Stimulated activated CD8-positive, alpha-beta memory T cell treated with anti-CD3 and anti-CD28 coated beads, Interleukin-7, amount 100 ng/mL, for 48 hours (primary cell): Measurements from ENCODE around the gene DTX4.
A peak's percentile ranks its signal among the peaks of the same experiment; 100 is the strongest.

Source experiments
- DNase-seq, 2 donors: peaks; one replicate each; pipeline ENCODE4 v3.0.0-alpha.2; 2020; ENCODE audit warnings: low read depth in 1 of 2; ENCODE audit errors: extremely low read depth in 1 of 2

DTX4 gene

DNA sequence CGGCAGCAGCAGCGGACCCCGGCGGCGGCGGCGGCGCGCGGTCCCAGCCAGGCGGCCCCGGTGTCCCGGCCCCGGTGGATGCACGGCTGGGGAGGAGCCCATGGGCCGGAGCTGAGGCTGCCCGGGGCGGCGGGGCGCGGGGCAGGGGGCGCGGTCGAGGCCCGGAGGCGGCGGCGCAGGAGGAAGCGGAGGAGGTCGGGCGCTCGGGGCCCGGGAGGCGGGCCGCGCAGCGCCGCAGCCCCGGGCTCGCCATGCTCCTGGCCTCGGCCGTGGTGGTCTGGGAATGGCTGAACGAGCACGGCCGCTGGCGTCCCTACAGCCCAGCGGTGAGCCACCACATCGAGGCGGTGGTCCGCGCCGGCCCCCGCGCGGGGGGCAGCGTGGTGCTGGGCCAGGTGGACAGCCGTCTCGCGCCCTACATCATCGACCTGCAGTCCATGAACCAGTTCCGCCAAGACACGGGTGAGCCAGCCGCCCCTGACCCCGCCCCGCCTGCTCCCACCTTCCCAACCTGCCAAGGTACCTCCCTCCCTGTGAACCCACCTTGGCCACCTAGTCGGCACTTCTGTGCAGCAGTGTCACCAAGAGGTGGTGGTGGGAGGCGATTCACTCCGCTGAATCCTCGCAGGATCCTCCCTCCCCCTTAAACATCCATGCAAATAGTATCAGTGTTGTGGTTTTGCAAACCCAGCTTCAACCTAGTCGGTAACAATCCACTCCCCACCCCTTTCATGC is 580 bp downstream of the DTX4 start:
- no peak for DNase-seq

DNA sequence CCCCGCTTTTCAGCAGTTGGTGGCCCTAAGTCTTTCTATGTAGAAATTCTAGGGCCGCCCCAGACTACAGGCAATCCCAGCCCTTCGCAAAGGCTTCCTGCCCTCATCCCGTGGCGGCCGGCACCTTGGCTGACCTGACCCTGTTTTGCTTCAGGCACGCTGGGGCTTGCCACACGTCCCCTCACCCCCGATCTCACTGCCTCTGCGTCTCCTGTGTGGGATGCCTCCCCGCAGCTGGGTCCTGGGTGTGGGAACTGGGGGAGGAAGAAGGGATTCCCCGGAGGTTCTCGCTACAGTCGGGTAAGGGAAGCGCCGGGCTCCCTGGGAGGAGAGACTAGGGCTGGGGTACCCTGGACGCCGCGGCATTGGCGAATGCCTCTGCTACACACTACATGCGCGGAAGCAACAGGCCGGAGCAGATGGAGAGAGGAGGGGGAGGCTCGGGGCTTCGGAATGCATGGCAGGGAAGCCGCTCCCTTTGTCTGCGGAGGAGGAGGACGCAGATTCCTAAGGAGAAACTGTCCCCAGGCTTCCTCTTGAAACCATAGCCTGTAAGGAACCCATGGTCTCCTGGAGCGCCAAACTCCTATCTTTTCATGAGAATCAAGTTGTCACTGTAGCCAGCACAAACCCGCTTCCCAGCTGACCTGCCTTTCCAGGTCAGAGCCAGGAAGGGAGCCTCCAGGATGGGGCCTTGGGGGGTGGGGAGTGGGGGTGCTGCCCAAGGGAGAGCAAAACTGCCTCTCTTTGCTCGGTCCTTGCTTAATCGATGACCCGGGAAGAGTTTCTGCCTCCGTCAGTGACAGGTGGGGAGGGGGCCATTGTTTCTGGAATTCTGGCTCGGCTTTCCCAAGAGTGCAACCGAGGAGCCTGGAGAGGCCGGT is 1.4 kb downstream of the DTX4 start:
- no peak for DNase-seq

DNA sequence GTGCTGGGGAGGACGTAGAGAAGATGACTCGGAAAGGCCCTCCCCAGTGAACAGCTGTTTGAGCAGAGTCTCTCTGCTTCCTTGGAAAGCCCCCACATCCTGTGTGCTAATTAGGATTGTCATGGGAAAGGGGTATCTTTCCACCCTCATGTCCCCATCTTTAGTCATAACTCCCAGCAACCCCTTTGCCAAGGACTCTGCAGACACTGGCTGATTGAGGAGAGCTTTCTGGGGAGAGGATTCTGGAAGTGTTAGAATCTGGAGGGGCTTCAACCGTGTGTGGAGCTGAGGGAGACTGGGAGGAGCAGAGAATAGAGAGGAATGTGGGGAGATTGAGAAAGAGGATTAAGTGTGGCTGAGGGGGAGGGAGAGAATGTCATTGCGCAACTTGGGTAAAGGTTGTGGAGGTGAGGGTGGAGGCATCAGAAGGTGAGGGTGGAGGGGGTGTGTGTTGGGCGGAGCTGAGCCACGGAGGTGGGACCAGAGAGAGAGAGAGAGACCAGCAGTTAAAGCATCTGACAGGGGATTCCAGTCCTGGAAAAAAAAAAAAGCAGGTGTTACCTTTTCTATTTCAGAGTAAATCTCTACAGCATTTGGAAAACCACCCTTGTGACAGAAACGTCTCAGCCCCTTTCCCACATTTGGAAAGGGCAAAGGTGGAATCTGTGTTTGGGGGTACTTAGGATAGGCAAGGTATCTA is 2.2 kb downstream of the DTX4 start:
- DNase-seq, result no peak

DNA sequence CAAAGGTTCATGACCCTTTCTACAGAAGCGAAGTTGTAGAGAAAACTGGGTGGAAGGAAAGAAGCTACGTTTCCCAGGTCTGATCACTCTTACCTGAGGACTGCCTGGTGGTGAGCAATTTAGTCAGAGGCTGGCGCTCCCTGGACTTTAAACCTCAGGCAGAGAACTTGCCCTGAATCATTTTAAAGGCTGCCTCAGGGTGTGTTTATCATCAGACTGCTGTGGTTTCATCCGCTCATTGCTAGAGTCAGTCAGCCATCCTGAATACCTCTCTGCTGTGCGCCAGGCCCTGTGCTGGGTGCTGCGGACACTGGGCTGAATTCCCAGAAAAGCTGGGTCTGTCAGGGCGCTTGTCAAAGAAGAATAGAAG is 2.7 kb downstream of the DTX4 start:
- DNase-seq, result no peak

DNA sequence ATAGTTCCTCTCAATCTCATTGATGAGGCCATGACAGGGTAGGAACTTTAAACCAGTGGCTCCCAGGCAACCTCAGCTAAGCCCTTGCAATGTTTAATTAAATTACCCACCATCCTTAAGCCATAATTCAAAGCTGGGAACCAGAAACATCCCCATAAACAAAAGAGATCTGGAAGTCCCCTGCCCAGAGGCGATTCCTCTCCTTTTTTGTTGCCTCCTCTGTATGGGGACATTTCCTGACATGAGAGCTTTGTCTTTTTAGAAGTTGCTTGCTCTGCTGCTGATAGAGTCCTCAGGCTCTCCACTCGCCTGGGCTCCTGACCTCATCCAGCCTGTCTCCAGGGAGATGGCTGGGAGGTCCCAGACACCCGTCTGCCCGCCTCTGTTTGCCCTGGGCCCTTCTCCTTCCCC is 3.2 kb downstream of the DTX4 start:
- no peak for DNase-seq

DNA sequence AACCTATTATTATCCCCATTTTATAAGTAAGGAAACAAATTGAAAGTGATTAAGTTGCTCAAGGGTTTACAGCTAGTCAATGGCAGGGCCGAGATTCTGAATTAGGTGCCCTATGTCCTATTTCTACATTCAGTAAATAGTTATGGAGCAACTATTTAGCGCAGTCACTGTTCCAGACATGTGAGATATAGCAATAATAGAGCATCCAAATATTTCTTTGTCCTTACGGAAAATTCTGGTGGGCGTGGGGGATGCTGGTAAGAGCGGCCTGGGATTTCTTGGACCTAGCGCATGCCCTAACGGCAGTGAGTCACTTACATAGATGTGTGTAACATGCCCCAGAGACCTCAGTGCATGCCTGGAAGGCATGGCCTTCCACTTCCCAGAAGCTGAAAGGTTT is 4.4 kb downstream of the DTX4 start:
- no peak for DNase-seq

DNA sequence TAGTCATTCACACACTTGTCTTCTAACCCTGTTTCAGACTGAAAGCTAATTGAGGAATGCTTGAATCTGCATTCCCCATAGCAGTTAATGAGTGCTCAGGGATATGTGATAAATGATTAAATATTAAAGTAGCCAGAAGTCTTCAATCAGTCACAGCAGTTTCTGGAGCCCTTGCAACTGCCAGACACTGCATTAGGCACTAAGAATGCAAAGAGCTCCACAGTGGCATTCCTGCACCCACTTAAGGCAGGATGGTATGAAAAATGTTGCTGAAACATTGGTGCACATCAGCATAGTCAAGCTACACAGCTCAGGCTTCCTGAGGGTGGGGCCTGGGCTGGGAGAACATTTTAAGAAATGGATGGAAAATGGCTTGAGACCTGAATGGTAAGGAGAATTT is 6.5 kb downstream of the DTX4 start:
- no peak for DNase-seq

DNA sequence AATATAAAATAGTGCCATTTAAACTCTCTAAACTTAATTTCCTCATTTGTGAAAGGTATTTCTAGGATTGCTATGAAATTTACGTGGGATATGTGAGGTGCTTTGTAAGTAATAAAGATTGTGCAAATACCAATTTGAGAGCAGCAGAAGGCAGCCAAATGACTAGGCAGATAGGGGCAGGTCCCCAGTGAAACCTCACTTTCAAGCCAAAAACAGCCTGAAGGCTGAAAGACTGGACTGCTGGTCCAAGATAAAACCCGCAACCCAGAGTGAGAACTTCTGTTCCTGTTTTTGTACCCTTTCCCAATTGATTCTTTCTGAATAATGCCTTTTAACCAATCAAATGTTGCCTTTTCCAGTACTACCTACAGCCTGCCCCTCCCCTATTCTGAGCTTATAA is 7.2 kb downstream of the DTX4 start:
- DNase-seq, result no peak

DNA sequence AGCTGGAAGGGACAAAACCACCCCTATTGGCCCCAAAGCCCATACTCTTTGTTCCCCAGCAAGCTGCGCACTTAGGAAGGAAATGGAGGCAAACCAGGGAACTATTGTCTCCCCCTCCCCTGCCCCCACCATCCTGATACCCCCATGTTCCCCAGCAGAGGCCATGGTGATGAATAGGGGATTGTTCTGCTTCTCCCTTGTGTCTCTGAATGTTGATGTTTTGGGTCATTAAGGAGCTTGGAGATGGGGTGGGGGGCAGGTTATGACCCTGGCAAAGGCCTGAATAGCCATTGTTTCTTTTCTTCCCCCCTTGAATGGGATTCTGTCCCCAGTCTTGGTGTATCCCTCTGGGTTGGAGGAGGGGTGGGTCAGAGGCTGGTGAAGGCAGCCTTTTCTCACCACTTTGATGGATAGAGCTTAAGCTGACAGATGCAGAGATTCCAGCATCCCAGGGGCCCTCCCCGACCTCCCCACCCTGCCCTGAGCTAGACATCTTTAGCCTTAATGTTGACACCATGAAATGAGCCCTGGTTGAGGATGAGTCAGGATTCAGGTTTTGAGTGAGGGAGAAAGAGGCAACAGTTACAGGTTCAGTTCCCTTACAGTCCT is 8.3 kb downstream of the DTX4 start:
- DNase-seq, result no peak

DNA sequence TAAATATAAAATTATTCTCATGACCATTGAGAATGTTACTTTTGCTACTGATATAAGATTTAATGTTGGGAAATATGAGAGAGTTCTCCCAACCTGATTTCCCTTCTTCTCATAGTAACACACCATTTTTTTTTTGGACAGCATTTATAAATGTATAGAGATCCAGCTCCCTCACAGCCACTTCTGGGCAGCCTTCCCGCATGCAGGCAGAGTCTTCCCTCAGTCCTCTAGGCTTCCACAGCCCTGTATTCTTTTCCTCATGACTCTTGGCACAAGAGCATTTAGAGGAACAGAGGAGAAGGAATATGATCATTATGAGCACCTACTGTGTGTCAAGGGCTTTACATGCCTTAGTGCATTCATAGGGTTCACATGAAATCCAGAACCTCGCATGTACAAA is 9.0 kb downstream of the DTX4 start:
- DNase-seq, result no peak

DNA sequence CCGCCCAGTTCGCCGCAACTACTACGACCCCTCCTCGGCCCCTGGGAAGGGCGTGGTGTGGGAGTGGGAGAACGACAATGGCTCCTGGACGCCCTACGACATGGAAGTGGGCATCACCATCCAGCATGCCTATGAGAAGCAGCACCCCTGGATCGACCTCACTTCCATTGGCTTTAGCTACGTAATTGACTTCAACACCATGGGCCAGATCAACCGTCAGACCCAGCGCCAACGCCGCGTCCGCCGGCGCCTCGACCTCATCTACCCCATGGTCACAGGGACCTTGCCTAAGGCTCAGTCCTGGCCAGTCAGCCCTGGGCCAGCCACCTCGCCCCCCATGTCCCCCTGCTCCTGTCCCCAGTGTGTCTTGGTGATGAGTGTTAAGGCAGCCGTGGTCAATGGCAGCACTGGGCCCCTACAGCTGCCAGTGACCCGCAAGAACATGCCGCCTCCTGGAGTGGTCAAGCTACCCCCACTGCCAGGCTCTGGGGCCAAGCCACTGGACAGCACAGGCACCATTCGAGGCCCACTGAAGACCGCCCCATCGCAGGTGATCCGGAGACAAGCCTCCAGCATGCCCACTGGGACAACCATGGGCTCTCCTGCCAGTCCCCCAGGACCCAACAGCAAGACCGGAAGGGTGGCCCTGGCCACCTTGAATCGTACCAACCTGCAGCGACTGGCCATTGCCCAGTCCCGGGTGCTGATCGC is 10.0 kb downstream of the DTX4 start:
- DNase-seq, result no peak

DNA sequence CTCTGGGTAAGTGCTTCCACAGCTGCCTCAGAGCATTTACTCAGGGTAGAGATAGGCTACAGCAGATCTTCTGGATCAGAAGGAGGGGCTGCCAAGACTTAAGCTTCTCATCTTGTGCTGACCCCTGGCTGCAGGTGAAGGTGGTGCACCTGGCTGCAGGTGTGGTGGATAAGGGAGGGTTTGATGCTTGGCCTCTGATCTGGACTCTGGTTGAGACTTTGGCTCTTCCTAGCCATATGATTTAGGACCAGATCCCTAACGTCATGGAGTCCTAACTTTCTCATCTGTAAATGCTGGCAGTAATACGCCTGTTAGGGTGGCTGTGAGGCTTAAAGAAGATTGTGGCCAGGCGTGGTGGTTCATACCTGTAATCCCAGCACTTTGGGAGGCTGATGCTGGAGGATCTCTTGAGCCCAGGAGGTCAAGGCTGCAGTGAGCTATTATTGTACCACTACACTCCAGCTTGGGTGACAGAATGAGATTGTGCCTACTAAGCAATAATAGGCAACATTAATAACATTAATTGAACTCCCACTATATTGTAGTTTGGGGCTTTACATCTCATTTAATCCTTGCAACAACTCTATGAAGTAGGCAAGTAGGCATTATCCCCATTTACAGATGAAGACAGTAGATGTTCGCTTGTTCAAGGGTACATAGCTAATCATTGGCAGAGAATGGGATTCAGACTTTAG is 10.7 kb downstream of the DTX4 start:
- DNase-seq, result no peak

DNA sequence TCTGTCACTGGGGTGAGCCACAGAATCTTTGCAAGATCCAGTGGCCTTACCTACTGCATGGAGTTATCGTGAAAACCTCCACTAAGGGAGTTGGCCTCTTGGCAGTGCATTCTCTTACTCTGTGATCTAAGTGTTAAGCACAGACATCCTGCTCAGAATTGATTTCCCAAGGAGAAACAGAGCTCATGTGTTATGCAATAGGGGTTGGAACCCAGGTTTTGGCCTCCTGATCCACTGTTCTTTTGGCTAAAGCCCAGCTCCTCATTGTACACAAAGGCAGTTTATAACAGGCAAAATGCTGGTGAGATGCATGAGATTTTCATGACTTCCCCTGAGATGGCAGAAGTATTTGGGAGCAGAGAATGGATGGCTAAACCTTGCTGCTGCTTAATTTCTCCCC is 11.8 kb downstream of the DTX4 start:
- DNase-seq, result no peak

DNA sequence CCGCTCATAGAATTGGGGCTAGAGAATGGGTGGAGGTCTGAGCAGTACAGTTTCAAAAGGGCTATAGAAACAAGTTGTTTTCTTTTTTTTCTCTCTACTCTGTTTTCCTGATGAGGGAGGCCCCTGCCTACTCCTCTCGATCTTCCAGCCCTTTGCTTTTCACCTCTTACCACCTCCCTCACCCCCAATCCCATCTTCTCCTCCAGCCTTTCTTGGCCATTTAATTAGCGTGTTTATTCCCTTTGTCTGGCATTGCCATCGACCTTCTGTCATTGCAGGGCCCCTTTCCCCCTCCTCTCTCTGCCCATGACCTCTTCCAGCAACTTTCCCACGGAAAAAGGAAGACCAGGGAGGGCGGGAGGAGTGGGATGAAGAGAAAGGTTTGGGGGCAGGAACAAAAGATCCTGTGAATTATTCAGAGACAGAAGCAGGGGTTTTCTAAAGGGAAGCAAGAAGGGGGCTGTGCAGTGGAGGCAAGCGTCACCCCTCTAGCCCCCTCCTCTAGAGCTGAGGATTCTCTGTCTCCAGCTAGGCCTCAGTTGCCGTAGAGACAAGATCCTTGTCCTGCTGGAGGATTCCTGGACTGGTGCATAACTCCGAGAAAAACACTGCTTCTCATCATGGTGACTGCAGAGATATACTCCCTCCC is 12.9 kb downstream of the DTX4 start:
- DNase-seq, result no peak

DNA sequence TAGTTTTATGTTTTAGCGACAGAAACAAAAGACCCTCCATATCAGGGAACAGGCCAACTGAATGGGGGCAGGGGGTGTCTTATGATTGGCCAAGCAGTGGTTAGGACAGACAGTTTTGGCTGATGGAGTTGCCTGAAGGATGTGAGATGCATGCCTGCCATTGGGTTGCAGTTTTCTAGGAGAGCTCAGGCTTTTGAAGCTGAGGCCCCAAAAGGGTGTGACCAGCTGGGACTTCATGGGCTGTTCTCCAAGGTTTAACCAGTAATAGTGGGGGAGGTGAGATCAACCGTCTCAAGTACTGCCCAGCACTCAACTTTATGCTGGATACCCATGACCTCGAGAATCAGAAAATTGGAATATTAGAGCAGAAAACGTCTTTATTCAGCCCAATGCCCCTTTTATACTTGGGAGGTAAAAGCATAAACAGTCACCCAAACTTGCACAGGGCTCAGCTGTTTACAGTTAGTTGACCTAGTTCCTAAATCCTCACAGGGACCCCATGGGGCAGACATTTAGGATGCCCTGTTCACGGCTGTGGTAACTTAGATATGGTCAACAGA is 13.5 kb downstream of the DTX4 start:
- no peak for DNase-seq

DNA sequence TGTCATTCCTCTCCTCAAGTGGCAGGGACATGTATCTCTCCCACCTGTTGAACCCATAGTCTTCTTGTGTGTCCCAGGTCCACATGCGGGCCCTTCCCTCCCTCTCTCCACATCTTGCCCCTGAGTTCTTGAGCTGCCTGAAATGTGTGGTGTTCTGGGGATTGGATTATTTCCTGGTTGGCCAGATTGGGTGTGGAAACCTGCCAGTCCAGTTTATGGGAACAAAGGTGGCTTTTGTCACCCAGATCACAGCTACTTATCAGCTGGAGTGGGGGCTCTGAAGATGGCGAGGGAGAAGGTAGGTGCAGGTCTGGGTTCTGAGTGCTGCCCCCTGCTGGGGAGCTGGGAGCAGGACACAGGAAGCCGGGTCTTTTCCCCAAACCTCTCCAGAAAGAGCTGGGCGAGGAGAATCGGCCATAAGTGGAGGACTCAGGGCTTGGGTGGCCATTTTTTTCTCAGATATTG is 14.2 kb downstream of the DTX4 start:
- DNase-seq, result peak in 1 of 2 donors; percentile 29

DNA sequence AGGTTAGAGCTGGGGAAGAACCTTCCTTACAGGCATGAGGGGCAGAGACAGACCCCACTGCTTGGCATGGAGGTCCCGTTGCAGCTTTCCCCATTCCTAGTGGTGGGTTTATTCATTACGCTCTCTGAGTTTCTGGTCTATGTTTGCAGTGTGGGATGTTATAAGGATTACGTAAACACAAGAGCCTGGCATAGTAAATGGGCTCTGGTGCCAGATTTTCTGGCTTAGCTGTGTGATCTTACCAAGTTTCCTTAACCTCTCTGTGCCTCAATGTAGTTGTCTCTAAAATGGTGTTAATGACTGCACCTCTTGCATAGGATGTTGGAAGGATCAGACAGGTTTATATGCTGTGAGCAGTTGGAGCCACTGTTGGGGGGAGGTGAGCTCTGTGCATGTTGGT is 15.1 kb downstream of the DTX4 start:
- DNase-seq, result no peak

DNA sequence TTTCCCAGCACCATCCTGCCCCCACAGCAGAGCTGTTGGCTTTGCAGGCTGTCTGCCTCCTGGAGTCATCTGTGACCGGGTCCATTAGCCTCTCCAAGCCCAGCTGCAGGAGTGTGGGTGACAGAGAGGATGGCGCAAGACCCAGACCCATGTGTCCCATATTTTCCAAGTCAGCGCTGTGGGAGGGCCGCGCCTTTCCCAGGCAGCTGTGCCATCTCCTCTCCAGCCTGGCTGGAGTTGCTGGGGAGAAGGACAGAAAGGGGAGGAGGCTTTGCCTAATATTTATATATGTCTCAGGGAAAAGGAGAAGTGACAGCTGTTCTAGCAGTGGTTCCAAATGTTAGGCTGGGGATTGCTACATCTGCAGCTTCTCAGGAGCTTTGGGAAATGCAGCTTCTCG is 15.7 kb downstream of the DTX4 start:
- DNase-seq, result no peak

DNA sequence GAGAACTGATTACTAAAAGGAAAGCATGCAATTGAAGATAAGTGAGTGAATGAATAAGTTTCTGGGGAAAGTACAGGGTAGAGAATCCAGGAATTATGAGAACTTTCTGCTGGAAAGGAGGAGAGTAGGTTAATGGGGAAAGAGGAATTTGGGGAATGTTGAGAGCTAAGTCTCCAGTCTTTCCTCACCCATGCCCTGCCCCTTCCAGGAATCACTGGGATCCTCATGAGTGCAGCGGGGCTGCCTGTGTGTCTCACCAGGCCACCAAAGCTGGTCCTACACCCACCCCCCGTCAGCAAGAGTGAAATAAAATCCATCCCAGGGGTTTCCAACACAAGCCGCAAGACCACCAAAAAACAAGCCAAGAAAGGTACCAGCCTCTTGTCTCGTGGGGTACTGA is 17.0 kb downstream of the DTX4 start:
- DNase-seq, result no peak
